GM19397 (cell line): Measurements from ENCODE around the gene PDHA2.
"Not testable (repeated sequence)": the region's sequence is repeated elsewhere in the genome, so short reads cannot be mapped to it uniquely, and the experiment has no call there.

ENCODE experiments used
- ATAC-seq: cut with Tn5 transposase; IDR thresholded peaks from one replicate; pipeline ENCODE4 v1.9.1; 2021; ENCODE audit warnings: mild to moderate bottlenecking, moderate library complexity; ENCODE audit not compliant: unreplicated experiment

Gene PDHA2

GRCh38 chr4:95839891-95840290 lies at the start of gene PDHA2:
Gene PDHA2, plus strand, starts transcription at chr4:95840093. Its CDS starts 58 bp downstream, at chr4:95840151.
- ATAC-seq = no peak

- no peak for ATAC-seq
Measured at GRCh38 chr4:95798003-95798402, 41.9 kb upstream of the PDHA2 start.

GRCh38 chr4:95798727-95799126 lies 41.2 kb upstream of the PDHA2 start:
- no peak for ATAC-seq

DNA sequence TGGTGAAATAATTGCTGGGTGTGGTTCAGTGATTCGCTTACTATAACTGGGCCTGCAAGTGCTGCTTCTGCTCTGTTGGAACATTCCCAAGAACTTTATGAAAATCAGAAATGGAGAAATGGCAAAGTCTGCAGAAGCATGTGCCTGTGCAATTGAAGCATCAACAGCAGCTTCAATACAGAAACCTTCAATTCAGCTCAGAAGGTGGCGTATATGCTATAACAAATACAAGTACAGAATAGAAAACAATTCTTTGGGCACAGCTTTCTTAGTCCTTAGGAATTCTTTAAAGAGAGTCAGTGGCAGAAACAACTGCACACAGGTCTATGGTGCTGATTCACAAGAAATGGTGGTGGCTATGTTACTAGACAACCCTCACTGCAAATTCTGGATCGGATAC lies 18.0 kb upstream of the PDHA2 start:
- ATAC-seq = no peak

DNA sequence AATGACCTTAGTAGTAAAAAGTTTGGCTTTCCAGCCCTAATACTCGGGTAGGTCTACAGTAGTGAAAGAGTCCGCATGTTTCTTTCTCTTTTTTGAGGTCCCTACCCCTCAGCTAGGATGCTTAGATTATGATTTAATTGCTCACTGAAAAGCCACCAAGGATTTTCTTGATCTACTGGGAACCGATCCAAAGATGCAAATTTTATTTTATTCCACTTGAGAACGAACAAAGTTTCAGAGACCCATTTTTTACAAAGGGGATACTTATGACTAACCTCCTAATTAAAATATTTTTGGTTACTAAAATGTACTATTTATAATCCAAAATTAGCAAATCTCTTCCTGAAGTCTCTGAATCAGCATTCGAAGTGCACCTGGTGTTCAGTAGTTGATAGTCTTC lies 14.3 kb upstream of the PDHA2 start:
- no peak for ATAC-seq

GRCh38 chr4:95830651-95831050 lies 9.2 kb upstream of the PDHA2 start:
- ATAC-seq = no peak

- ATAC-seq = no peak
Measured at GRCh38 chr4:95831166-95831565, 8.7 kb upstream of the PDHA2 start.

DNA sequence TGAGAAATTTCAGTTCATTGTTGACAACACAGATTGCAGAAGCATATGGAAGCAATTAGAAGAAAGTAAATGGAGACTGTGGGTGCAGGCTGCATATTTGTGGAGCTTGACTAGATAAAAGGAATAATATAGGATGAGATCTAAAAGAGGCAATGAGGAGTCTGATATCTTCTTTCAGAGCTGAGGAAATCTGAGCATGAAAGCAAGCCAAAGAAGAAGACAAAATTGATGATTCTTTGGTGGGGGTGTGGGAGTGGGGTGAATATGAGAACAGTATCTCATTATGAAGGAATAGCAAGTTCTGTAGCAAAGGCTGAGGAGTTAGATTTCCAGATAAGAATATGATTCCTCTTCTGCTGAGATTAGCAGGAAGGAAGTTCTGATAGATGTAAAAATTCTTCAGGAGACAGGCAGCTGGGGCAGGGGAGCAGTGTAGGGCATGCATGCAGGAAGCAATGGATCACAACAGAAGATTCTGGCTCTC lies 6.1 kb upstream of the PDHA2 start:
- ATAC-seq = no peak

GRCh38 chr4:95835672-95836071 lies 4.2 kb upstream of the PDHA2 start:
- ATAC-seq = no peak

- no peak for ATAC-seq
Measured at GRCh38 chr4:95838192-95838591, 1.7 kb upstream of the PDHA2 start.

- ATAC-seq = no peak
Measured at GRCh38 chr4:95847908-95848460, 8.1 kb downstream of the PDHA2 start.

DNA sequence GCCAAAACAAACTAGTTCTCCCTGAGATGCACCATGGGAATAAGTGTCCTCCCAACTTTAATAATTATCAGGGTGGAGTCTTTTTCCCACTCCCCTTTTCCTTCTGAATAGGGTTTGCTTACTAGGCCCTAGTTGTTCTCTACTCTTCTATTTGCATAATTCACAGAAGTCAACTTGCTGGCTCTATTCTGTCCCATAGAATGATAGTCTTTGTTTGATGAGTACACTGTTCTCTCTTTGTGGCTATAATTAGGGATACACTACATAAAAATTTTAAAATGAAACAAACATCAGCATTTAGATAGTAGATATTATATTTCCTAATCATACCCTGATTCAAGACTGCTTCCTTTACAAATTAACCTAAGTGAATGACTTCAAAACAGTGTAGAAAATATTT lies 10.3 kb downstream of the PDHA2 start:
- ATAC-seq = no peak

- no peak for ATAC-seq
Measured at GRCh38 chr4:95857761-95858160, 17.9 kb downstream of the PDHA2 start.

GRCh38 chr4:95867919-95868318 lies 28.0 kb downstream of the PDHA2 start:
- ATAC-seq = no peak

- ATAC-seq = not testable (repeated sequence)
Measured at GRCh38 chr4:95869414-95869813, 29.5 kb downstream of the PDHA2 start.

DNA sequence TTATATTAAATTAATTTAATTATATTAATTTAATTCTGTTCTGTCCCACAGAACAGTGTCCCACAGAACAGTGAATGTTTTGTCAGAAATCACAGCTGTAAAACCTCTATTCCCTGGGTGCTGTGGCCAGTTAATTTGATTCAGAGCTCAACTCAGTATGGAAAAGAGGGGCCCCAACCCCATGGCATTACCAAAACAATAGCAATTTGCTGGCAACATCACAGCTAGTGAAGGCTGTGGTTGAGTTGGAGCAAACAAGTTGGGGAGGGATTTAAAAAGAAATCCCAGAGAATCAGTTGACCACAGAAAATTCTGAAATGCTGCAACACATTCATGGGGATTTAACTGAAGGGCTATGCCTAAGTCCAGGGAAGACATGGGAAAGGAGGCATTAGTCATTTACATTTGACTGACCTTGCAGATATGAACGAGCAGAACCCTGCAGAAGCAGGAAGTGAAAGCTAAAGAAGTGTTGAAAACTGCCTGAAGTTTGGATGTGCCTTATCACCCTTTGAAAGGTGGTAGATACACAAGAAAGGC lies 30.1 kb downstream of the PDHA2 start:
- ATAC-seq = no peak

DNA sequence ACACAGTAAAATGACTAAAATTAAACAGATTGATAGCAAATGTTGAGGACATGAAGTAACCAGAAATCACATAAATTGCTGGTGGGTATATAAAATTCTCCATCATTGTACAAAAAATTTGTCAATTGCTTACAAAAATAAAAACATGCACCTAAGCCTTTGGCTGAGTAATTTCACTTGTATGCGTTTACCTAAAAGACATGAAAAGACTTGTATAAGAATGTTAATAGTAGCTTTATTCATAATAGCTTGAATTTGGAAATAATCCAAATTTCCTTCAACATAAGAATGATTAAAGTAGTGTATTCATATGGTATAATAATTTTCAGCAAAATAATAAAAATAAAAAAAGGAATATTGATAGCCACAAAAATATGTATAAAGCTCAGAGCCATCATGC lies 37.7 kb downstream of the PDHA2 start:
- ATAC-seq = no peak

- ATAC-seq = no peak
Measured at GRCh38 chr4:95887551-95887950, 47.7 kb downstream of the PDHA2 start.

DNA sequence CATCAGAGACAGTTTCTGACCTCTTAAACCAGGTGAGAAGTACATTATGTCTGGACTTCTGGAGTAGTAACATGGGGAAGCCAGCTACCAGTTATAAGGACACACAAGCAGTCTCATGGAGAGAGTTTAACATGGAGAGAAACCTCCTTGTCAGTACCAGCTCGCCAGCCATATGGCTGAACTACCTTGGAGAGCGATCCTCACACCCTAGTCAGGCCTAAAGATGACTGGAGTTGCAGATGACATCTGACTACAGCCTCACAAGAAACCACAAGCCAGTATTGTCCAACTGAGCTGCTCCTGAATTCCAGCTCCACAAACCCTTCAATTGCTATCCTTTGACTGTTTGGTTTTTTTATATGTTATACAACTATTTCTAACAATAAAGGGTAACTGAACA lies 49.8 kb downstream of the PDHA2 start:
- no peak for ATAC-seq
